WTC11 (cell line): ENCODE results near the gene IL9.

ENCODE experiments used
- HMGA2 ChIP-seq: fragments of 250-450 bp; sonication (Bioruptor Pico); IDR thresholded peaks from 2 replicates; pipeline ENCODE4 v1.4.0; 2021; ENCODE audit warnings: mild to moderate bottlenecking, moderate library complexity
- NFYB ChIP-seq: sonication (generic); formaldehyde crosslinking; conservative IDR thresholded peaks from 2 replicates; pipeline ENCODE4 v1.8.0; 2022; ENCODE audit warnings: low read depth, missing genetic modification reagents
- TF ChIP-seq, protein P1 (sequence below): sonication (generic); formaldehyde crosslinking; IDR thresholded peaks from 2 replicates; pipeline ENCODE4 v1.8.1; 2023; ENCODE audit warnings: mild to moderate bottlenecking, missing genetic modification reagents, moderate library complexity
- TF ChIP-seq, protein P2 (sequence below): sonication (generic); formaldehyde crosslinking; IDR thresholded peaks from 2 replicates; pipeline ENCODE4 v1.8.1; 2023; ENCODE audit warnings: mild to moderate bottlenecking, missing genetic modification reagents, moderate library complexity
- TF ChIP-seq, protein P3 (sequence below): sonication (generic); formaldehyde crosslinking; conservative IDR thresholded peaks from 2 replicates; pipeline ENCODE4 v1.8.1; 2023; ENCODE audit warnings: mild to moderate bottlenecking, low read depth, missing genetic modification reagents, moderate library complexity
- TF ChIP-seq, protein P4 (sequence below): sonication (generic); formaldehyde crosslinking; IDR thresholded peaks from 2 replicates; pipeline ENCODE4 v1.8.1; 2022; ENCODE audit warnings: low read depth, mild to moderate bottlenecking, moderate library complexity, missing genetic modification reagents, borderline replicate concordance
- TF ChIP-seq, protein P5 (sequence below): fragments of 200-600 bp; IDR thresholded peaks from 2 replicates; pipeline ENCODE4 v1.8.0; 2022; ENCODE audit warnings: antibody characterized with exemption
- TF ChIP-seq, protein P6 (sequence below): sonication (generic); formaldehyde crosslinking; IDR thresholded peaks from 2 replicates; pipeline ENCODE4 v1.8.1; 2022; ENCODE audit warnings: mild to moderate bottlenecking, missing genetic modification reagents, moderate library complexity, borderline replicate concordance

DNA sequence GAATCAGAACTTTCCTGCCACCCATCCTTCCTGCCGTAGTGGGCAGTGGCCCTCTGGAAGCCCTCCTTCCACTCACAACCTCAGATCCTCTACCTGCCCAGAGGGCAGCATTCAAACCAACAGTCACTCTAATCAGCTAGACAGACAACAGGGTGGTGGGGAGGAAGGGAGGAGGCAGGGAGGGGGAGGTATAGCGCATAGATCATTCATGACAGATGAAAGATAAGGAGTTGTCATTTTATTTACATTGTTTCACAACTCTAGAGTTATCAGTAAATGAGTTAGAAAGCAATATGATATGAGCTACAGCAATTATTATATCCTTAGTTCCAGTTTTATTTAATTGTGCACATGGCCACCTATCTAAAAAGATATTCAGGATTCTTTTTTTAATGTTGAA lies 852 bp downstream of the IL9 start:
- TF ChIP-seq, protein P1, sequence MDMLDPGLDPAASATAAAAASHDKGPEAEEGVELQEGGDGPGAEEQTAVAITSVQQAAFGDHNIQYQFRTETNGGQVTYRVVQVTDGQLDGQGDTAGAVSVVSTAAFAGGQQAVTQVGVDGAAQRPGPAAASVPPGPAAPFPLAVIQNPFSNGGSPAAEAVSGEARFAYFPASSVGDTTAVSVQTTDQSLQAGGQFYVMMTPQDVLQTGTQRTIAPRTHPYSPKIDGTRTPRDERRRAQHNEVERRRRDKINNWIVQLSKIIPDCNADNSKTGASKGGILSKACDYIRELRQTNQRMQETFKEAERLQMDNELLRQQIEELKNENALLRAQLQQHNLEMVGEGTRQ, result no peak
- TF ChIP-seq, protein P2, sequence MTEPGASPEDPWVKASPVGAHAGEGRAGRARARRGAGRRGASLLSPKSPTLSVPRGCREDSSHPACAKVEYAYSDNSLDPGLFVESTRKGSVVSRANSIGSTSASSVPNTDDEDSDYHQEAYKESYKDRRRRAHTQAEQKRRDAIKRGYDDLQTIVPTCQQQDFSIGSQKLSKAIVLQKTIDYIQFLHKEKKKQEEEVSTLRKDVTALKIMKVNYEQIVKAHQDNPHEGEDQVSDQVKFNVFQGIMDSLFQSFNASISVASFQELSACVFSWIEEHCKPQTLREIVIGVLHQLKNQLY (CRISPR knock-in tag), result no peak
- TF ChIP-seq HMGA2 (CRISPR knock-in tag) (no peak), NFYB (CRISPR knock-in tag) (no peak)
- TF ChIP-seq, protein P3, sequence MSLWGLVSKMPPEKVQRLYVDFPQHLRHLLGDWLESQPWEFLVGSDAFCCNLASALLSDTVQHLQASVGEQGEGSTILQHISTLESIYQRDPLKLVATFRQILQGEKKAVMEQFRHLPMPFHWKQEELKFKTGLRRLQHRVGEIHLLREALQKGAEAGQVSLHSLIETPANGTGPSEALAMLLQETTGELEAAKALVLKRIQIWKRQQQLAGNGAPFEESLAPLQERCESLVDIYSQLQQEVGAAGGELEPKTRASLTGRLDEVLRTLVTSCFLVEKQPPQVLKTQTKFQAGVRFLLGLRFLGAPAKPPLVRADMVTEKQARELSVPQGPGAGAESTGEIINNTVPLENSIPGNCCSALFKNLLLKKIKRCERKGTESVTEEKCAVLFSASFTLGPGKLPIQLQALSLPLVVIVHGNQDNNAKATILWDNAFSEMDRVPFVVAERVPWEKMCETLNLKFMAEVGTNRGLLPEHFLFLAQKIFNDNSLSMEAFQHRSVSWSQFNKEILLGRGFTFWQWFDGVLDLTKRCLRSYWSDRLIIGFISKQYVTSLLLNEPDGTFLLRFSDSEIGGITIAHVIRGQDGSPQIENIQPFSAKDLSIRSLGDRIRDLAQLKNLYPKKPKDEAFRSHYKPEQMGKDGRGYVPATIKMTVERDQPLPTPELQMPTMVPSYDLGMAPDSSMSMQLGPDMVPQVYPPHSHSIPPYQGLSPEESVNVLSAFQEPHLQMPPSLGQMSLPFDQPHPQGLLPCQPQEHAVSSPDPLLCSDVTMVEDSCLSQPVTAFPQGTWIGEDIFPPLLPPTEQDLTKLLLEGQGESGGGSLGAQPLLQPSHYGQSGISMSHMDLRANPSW (CRISPR knock-in tag), result no peak
- TF ChIP-seq, protein P4, sequence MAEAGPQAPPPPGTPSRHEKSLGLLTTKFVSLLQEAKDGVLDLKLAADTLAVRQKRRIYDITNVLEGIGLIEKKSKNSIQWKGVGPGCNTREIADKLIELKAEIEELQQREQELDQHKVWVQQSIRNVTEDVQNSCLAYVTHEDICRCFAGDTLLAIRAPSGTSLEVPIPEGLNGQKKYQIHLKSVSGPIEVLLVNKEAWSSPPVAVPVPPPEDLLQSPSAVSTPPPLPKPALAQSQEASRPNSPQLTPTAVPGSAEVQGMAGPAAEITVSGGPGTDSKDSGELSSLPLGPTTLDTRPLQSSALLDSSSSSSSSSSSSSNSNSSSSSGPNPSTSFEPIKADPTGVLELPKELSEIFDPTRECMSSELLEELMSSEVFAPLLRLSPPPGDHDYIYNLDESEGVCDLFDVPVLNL (CRISPR knock-in tag), result no peak
- TF ChIP-seq, protein P5, sequence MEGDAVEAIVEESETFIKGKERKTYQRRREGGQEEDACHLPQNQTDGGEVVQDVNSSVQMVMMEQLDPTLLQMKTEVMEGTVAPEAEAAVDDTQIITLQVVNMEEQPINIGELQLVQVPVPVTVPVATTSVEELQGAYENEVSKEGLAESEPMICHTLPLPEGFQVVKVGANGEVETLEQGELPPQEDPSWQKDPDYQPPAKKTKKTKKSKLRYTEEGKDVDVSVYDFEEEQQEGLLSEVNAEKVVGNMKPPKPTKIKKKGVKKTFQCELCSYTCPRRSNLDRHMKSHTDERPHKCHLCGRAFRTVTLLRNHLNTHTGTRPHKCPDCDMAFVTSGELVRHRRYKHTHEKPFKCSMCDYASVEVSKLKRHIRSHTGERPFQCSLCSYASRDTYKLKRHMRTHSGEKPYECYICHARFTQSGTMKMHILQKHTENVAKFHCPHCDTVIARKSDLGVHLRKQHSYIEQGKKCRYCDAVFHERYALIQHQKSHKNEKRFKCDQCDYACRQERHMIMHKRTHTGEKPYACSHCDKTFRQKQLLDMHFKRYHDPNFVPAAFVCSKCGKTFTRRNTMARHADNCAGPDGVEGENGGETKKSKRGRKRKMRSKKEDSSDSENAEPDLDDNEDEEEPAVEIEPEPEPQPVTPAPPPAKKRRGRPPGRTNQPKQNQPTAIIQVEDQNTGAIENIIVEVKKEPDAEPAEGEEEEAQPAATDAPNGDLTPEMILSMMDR, result no peak
- TF ChIP-seq, protein P6, sequence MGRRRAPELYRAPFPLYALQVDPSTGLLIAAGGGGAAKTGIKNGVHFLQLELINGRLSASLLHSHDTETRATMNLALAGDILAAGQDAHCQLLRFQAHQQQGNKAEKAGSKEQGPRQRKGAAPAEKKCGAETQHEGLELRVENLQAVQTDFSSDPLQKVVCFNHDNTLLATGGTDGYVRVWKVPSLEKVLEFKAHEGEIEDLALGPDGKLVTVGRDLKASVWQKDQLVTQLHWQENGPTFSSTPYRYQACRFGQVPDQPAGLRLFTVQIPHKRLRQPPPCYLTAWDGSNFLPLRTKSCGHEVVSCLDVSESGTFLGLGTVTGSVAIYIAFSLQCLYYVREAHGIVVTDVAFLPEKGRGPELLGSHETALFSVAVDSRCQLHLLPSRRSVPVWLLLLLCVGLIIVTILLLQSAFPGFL (CRISPR knock-in tag), result no peak
